ENCODE measurements around the gene PPP1R12A.

Gene PPP1R12A

GRCh38 chr12:79837575-79837974 is 97.3 kb downstream of the PPP1R12A start:
- TF ChIP-seq CTCF (IDR thresholded peaks at IDR 0.05; ENCODE audit: low read length, missing control alignments): no peak
- DNase-seq (ENCODE audit: low read depth): no peak
- no peak overlapping the region for H3K4me3 ChIP-seq (replicated peaks; ENCODE audit: low read depth, low read length)

DNA sequence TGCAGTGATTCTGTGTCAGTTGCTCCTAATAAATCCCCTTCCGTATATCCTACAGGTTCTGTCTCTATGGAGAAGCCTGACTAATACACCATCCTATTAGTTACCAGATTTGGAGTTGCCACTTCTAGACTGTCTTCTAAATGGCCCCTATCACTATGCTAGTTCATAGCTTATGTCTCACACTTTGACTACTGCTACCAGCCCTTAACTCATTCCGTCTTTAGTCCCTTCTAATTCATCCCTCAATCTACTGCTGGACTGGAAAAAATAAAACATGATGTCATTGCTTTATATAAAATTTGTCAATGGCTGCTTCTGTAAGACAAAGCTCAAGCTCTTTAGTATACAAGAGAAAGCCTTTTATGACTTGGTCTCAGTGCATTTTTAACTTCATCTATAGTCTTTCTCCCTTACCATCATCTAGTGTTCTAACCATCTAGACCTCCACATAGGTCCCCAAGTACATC is 99.5 kb downstream of the PPP1R12A start:
- DNase-seq (ENCODE audit: low read depth): no peak
- no peak overlapping the region for H3K4me3 ChIP-seq (replicated peaks; ENCODE audit: low read depth, low read length)
- TF ChIP-seq CTCF (IDR thresholded peaks at IDR 0.05; ENCODE audit: low read length, missing control alignments): no peak

DNA sequence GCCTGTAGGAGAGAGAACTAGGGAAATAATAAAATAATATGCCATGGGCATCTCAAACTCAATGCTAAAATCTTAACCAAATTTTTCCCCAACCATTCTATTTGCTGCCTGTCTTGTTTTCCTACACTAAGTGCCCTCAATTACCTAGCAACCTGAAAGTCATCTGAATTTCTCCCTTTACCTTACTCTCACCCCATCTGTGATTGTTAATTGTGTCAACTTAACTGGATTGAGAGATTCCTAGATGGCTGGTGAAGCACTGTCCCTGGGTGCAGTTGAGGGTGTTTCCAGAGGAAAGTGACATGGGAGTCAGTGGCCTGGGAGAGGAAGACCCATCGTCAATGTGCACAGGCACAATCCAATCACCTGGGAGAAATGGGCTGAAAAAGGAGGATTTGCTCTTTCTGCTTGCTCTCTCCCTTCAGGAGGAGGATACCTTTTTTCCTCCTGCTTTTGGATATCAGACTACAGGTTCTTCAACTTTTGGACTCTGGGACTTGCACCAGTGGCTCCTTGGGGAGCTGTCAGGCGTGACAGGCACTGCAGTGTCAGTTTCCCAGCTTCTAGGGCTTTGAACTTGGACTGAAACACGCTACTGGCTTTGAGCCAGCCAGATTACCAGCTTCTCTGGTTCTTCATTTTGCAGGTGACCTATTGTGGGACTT is 100.1 kb downstream of the PPP1R12A start:
- TF ChIP-seq CTCF (IDR thresholded peaks at IDR 0.05; ENCODE audit: low read length, missing control alignments): no peak
- no peak overlapping the region for H3K4me3 ChIP-seq (replicated peaks; ENCODE audit: low read depth, low read length)
- no peak for DNase-seq (ENCODE audit: low read depth)

DNA sequence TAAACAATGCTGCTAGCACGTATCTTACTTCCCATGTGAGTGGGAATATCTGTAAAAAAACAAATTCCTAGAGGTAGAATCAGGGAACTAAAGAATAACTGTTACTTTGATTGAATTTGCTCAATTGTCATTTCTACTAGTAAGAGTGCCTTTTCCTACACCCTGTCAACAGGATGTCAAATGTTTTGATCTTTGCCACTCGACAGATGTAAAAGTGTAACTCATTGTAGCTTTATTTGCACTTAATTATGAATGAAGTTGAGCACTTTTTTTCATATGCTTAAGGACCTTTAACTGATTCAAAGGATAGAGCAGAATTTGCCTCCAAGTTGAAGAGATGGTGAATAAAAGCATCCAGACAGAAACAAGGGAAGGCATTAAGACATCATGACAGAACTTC is 104.5 kb downstream of the PPP1R12A start:
- H3K4me3 ChIP-seq (replicated peaks; ENCODE audit: low read depth, low read length): no peak overlapping the region
- TF ChIP-seq CTCF (IDR thresholded peaks at IDR 0.05; ENCODE audit: low read length, missing control alignments): no peak
- no peak for DNase-seq (ENCODE audit: low read depth)

DNA sequence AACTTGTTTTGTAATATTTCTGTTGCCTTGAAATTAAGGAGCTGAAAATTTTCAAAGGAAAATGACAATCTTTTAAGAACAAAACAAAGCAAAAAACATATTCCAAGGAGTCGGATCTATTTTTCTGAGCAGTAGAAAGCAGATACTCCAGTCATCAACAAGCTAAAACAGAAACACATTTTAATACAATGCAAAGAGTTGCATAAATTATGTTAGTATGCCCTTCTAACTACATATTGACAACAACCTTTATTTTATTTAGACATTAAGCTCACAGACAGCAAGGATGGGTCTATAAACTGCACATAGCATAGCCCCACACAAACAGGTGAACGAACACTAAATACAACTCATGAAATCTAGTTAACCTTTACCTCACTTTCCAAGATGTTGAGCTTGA is 106.0 kb downstream of the PPP1R12A start:
- no peak for DNase-seq (ENCODE audit: low read depth)
- TF ChIP-seq CTCF (IDR thresholded peaks at IDR 0.05; ENCODE audit: low read length, missing control alignments): no peak
- H3K4me3 ChIP-seq (replicated peaks; ENCODE audit: low read depth, low read length): no peak overlapping the region

- no peak for DNase-seq (ENCODE audit: low read depth)
- H3K4me3 ChIP-seq (replicated peaks; ENCODE audit: low read depth, low read length): no peak overlapping the region
- no peak for TF ChIP-seq CTCF (IDR thresholded peaks at IDR 0.05; ENCODE audit: low read length, missing control alignments)
Measured at GRCh38 chr12:79827484-79827883, 107.4 kb downstream of the PPP1R12A start.
